Astrocyte (in vitro differentiated cells and primary cell): ENCODE measurements around the gene STAB1. TPM values are rescaled to one million over a fixed set of nuclear protein-coding genes. Genes with fewer than 3 reads are reported as not detected.

Experiments
- DNase-seq: peaks from one replicate; pipeline ENCODE4 v3.0.0-alpha.2; 2010; ENCODE audit warnings: low read depth
- FAIRE-seq: peaks from 2 replicates; lab custom pipeline; 2011; peaks lifted over from hg19 to GRCh38; lab: Jason Lieb, UNC
- H2AFZ ChIP-seq: 2 replicates; pipeline ENCODE4 v1.6.0; 2012; ENCODE audit warnings: low read depth, low read length, inconsistent platforms
- H3K27ac ChIP-seq: 2 replicates; pipeline ENCODE4 v1.5.1; 2011; ENCODE audit warnings: low read depth, low read length, inconsistent platforms
- H3K27me3 ChIP-seq: 2 replicates; pipeline ENCODE4 v1.6.0; 2011; ENCODE audit warnings: low read length, inconsistent platforms; ENCODE audit not compliant: insufficient read depth
- H3K36me3 ChIP-seq: 2 replicates; pipeline ENCODE4 v1.5.1; 2011; ENCODE audit warnings: low read length, inconsistent platforms; ENCODE audit not compliant: insufficient read depth
- H3K4me1 ChIP-seq: 2 replicates; pipeline ENCODE4 v1.5.1; 2011; ENCODE audit warnings: low read length, inconsistent platforms; ENCODE audit not compliant: insufficient read depth
- H3K4me2 ChIP-seq: 2 replicates; pipeline ENCODE4 v1.6.0; 2012; ENCODE audit warnings: low read length, inconsistent platforms
- H3K4me3 ChIP-seq: 2 replicates; pipeline ENCODE4 v1.5.1; 2011; ENCODE audit warnings: low read depth, mild to moderate bottlenecking, low read length, inconsistent platforms; ENCODE audit not compliant: insufficient read depth
- H3K79me2 ChIP-seq: 2 replicates; pipeline ENCODE4 v1.6.0; 2012; ENCODE audit warnings: mild to moderate bottlenecking, low read length, inconsistent platforms; ENCODE audit not compliant: insufficient read depth
- H3K9ac ChIP-seq: 2 replicates; pipeline ENCODE4 v1.6.0; 2012; ENCODE audit warnings: mild to moderate bottlenecking, low read length, inconsistent platforms
- H3K9me3 ChIP-seq: 2 replicates; pipeline ENCODE4 v1.5.1; 2012; ENCODE audit warnings: low read depth, mild to moderate bottlenecking, low read length, inconsistent platforms; ENCODE audit not compliant: insufficient read depth
- H4K20me1 ChIP-seq: 2 replicates; pipeline ENCODE4 v1.6.0; 2012; ENCODE audit warnings: low read length, inconsistent platforms; ENCODE audit not compliant: insufficient read depth
- H3K27ac Mint-ChIP-seq: one replicate; pipeline ENCODE4 v1.8.0; 2021; ENCODE audit warnings: mild to moderate bottlenecking, mixed read lengths; ENCODE audit not compliant: unreplicated experiment
- H3K27me3 Mint-ChIP-seq: one replicate; pipeline ENCODE4 v1.8.0; 2021; ENCODE audit warnings: low read depth, mixed read lengths; ENCODE audit not compliant: unreplicated experiment
- H3K36me3 Mint-ChIP-seq: one replicate; pipeline ENCODE4 v1.8.0; 2021; ENCODE audit warnings: low read depth, mixed read lengths; ENCODE audit not compliant: unreplicated experiment
- H3K4me1 Mint-ChIP-seq: one replicate; pipeline ENCODE4 v1.8.0; 2021; ENCODE audit warnings: low read depth, mixed read lengths; ENCODE audit not compliant: unreplicated experiment
- H3K4me3 Mint-ChIP-seq: one replicate; pipeline ENCODE4 v1.8.0; 2021; ENCODE audit warnings: mild to moderate bottlenecking, moderate library complexity, mixed read lengths; ENCODE audit not compliant: unreplicated experiment
- H3K9me3 Mint-ChIP-seq: one replicate; pipeline ENCODE4 v1.8.0; 2021; ENCODE audit warnings: mild to moderate bottlenecking, mixed read lengths; ENCODE audit not compliant: unreplicated experiment
- CTCF ChIP-seq: IDR thresholded peaks from 2 replicates; pipeline ENCODE4 v1.5.1; 2011; ENCODE audit warnings: low read depth, mild to moderate bottlenecking, inconsistent platforms, low read length, moderate library complexity; ENCODE audit not compliant: insufficient read depth
- EZH2 ChIP-seq: IDR thresholded peaks from 2 replicates; pipeline ENCODE4 v1.6.1; 2012; ENCODE audit warnings: mild to moderate bottlenecking, low read length, inconsistent platforms; ENCODE audit not compliant: insufficient read depth
- total RNA-seq: library from RNA; stranded (reverse); gene quantifications from 2 replicates; pipeline ENCODE4 v1.2.1, GENCODE V29; 2021

Gene STAB1
- total RNA-seq, 1 donor from 2014 or later = 0.39 TPM

DNA sequence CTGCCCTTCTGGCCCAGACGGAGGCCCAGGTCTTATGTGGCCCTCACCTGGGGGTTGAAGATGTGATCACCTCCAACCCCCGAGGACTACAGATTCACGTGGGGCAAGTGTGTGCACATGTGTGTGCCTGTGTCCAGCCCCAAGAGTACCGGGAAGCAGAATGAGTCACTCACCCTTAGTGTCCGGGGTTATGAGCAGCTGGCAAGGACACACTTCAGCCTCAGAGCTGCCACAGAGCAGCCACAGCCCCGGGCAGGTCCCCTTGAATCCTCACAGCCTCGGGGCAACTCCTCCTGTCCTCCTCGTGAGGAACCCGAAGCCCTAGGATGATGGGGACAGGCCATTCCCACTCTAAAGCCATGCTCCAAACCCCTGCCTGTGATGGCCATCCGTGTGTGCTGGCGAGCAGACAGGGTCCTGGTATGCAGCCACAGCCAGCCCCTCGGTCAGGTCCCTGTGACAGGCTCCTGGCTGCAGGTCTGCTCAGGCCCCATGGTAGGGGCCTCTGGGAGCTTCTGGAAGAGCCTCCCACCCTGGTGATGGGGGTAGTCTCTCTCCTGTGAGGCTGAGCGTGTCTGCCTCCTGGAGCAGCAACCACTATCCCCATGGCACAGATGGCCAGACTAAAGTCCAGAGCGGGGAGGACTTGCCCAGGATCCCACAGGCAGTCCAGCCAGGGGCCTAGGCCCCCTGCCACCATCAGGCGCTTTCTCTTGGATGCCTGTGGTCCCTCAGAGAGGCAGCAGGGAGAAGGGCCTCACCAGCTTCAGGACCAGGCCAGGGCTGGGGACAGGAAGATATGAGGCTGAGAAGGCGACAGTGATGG is 852 bp downstream of the STAB1 start:
- Histone ChIP-seq H2AFZ (no peak overlapping the region), H3K79me2 (no peaks in the 10 kb centered on the region), H3K27ac (no peak overlapping the region), H3K4me3 (no peak overlapping the region), H3K4me1 (peaks cover 28% of the 10 kb centered on the region), H3K27me3 (no peaks in the 10 kb centered on the region), H3K9me3 (no peaks in the 10 kb centered on the region), H3K36me3 (no peaks in the 10 kb centered on the region), H3K4me2 (no peak overlapping the region), H3K9ac (no peak overlapping the region), H4K20me1 (peaks cover 14% of the 10 kb centered on the region)
- Mint-ChIP-seq H3K4me1 (peaks cover 15% of the 10 kb centered on the region), H3K9me3 (no peaks in the 10 kb centered on the region), H3K4me3 (no peak overlapping the region), H3K27me3 (peaks cover 11% of the 10 kb centered on the region), H3K27ac (no peak overlapping the region), H3K36me3 (peaks cover 8% of the 10 kb centered on the region)
- TF ChIP-seq EZH2 (no peak), CTCF (no peak)
- peak; percentile 42 for DNase-seq
- no peak for FAIRE-seq

GRCh38 chr3:52498137-52499054 is 3.3 kb downstream of the STAB1 start:
- Histone ChIP-seq H3K4me1 (peaks cover 22% of the 10 kb centered on the region), H3K79me2 (no peaks in the 10 kb centered on the region), H3K36me3 (no peaks in the 10 kb centered on the region), H3K9ac (no peak overlapping the region), H3K4me3 (no peak overlapping the region), H3K27me3 (no peaks in the 10 kb centered on the region), H2AFZ (peak overlapping the region; percentile 14), H3K9me3 (no peaks in the 10 kb centered on the region), H3K4me2 (peak overlapping the region; percentile 34), H4K20me1 (peaks cover 5% of the 10 kb centered on the region), H3K27ac (peak overlapping the region; percentile 17)
- Mint-ChIP-seq H3K4me3 (no peak overlapping the region), H3K9me3 (no peaks in the 10 kb centered on the region), H3K4me1 (peaks cover 2% of the 10 kb centered on the region), H3K36me3 (peaks cover 3% of the 10 kb centered on the region), H3K27ac (no peak overlapping the region), H3K27me3 (peaks cover 14% of the 10 kb centered on the region)
- no peak for FAIRE-seq
- no peak for TF ChIP-seq EZH2
- no peak for TF ChIP-seq CTCF
- peak; percentile 76 for DNase-seq
